ENCODE data around the gene SAP30.
A peak's percentile ranks its signal among the peaks of the same experiment; 100 is the strongest.

The SAP30 gene

GRCh38 chr4:173415092-173415491 lies 44.3 kb downstream of the SAP30 start:
- TF ChIP-seq CTCF (conservative IDR thresholded peaks at IDR 0.05) (no peak), ZFX (IDR thresholded peaks at IDR 0.05) (no peak)
- no peak overlapping the region for H3K27ac ChIP-seq

GRCh38 chr4:173415885-173416653 lies 45.3 kb downstream of the SAP30 start:
- no peak for TF ChIP-seq ZFX (IDR thresholded peaks at IDR 0.05)
- no peak for TF ChIP-seq CTCF (conservative IDR thresholded peaks at IDR 0.05)
- no peak overlapping the region for H3K27ac ChIP-seq

- TF ChIP-seq ZFX (IDR thresholded peaks at IDR 0.05) (no peak), CTCF (conservative IDR thresholded peaks at IDR 0.05) (no peak)
- no peak overlapping the region for H3K27ac ChIP-seq
Measured at GRCh38 chr4:173417833-173418232, 47.1 kb downstream of the SAP30 start.

GRCh38 chr4:173418639-173419038 lies 47.9 kb downstream of the SAP30 start:
- H3K27ac ChIP-seq = no peak overlapping the region
- TF ChIP-seq ZFX (IDR thresholded peaks at IDR 0.05) = no peak
- no peak for TF ChIP-seq CTCF (conservative IDR thresholded peaks at IDR 0.05)

GRCh38 chr4:173420324-173420752 lies 49.6 kb downstream of the SAP30 start:
- H3K27ac ChIP-seq = no peak overlapping the region
- TF ChIP-seq ZFX (IDR thresholded peaks at IDR 0.05) (no peak), CTCF (conservative IDR thresholded peaks at IDR 0.05) (peak; percentile 74)

- H3K27ac ChIP-seq = no peak overlapping the region
- TF ChIP-seq ZFX (IDR thresholded peaks at IDR 0.05) (no peak), CTCF (conservative IDR thresholded peaks at IDR 0.05) (no peak)
Measured at GRCh38 chr4:173420801-173421200, 50.0 kb downstream of the SAP30 start.

- H3K27ac ChIP-seq = no peak overlapping the region
- TF ChIP-seq CTCF (conservative IDR thresholded peaks at IDR 0.05) (no peak), ZFX (IDR thresholded peaks at IDR 0.05) (no peak)
Measured at GRCh38 chr4:173424899-173425805, 54.4 kb downstream of the SAP30 start.
